Skin of body (tissue), 2 donors: Measurements from ENCODE around the gene B3GAT3. TPM values are rescaled to one million over a fixed set of nuclear protein-coding genes. Genes with fewer than 3 reads are reported as not detected.
"Not testable (repeated sequence)": the region's sequence is repeated elsewhere in the genome, so short reads cannot be mapped to it uniquely, and the experiment has no call there.

ENCODE experiments used
- DNase-seq: peaks from one replicate; lab custom pipeline; 2025; lab: John Stamatoyannopoulos, UW
- total RNA-seq: library from RNA; depleted of rRNA; stranded (reverse); fragments of >200 nt; gene quantifications from one replicate; pipeline ENCODE4 v1.2.3, GENCODE V29; 2014

B3GAT3 gene
- total RNA-seq, 1 donor from 2014 or later: 12.5 TPM

- no peak for DNase-seq
Observed at GRCh38 chr11:62604460-62605120, 17.2 kb downstream of the B3GAT3 start.

- no peak for DNase-seq
Observed at GRCh38 chr11:62603776-62604299, 17.9 kb downstream of the B3GAT3 start.

- peak; percentile 28 for DNase-seq
Observed at GRCh38 chr11:62603072-62603408, 18.7 kb downstream of the B3GAT3 start.

GRCh38 chr11:62602141-62603071 lies 19.4 kb downstream of the B3GAT3 start:
- DNase-seq: peak; percentile 57

GRCh38 chr11:62601372-62602140 lies 20.2 kb downstream of the B3GAT3 start, which contains the start of gene MTA2:
Gene MTA2 (minus strand): TSS chr11:62601865. CDS start chr11:62601450, 415 bp downstream.
- peak; percentile 99 for DNase-seq

- DNase-seq: no peak
Observed at GRCh38 chr11:62601122-62601371, 20.7 kb downstream of the B3GAT3 start.

GRCh38 chr11:62600367-62601121 lies 21.2 kb downstream of the B3GAT3 start:
- no peak for DNase-seq

- DNase-seq: no peak
Observed at GRCh38 chr11:62599901-62600300, 21.9 kb downstream of the B3GAT3 start.

- peak; percentile 98 for DNase-seq
Observed at GRCh38 chr11:62599069-62599696, 22.6 kb downstream of the B3GAT3 start.

- DNase-seq: no peak
Observed at GRCh38 chr11:62595124-62595523, 26.7 kb downstream of the B3GAT3 start.

- DNase-seq: no peak
Observed at GRCh38 chr11:62593434-62594044, 28.2 kb downstream of the B3GAT3 start.

GRCh38 chr11:62592989-62593421 lies 28.8 kb downstream of the B3GAT3 start:
- DNase-seq: no peak

GRCh38 chr11:62592146-62592815 lies 29.5 kb downstream of the B3GAT3 start:
- DNase-seq: no peak

GRCh38 chr11:62591448-62592145 lies 30.2 kb downstream of the B3GAT3 start, which contains the start of gene TUT1:
Gene TUT1 (minus strand): TSS chr11:62591523. CDS start chr11:62591485, 38 bp downstream.
- DNase-seq: peak; percentile 99

GRCh38 chr11:62588966-62589637 lies 32.7 kb downstream of the B3GAT3 start:
- DNase-seq: no peak

- DNase-seq: not testable (repeated sequence)
Observed at GRCh38 chr11:62585356-62585755, 36.4 kb downstream of the B3GAT3 start.

- not testable (repeated sequence) for DNase-seq
Observed at GRCh38 chr11:62581735-62582134, 40.1 kb downstream of the B3GAT3 start.
